Kidney epithelial cell (primary cell): ENCODE measurements around the gene IL1RAPL1. TPM values are rescaled to one million over a fixed set of nuclear protein-coding genes. Genes with fewer than 3 reads are reported as not detected.

Experiments used
- DNase-seq: peaks from one replicate; pipeline ENCODE4 v3.0.0-alpha.2; 2010; ENCODE audit warnings: low read depth
- H3K27me3 ChIP-seq: 2 replicates; pipeline ENCODE4 v1.6.0; 2011; ENCODE audit warnings: low read length; ENCODE audit not compliant: control insufficient read depth, insufficient read depth
- H3K36me3 ChIP-seq: 2 replicates; pipeline ENCODE4 v1.5.1; 2011; ENCODE audit warnings: low read length; ENCODE audit not compliant: control insufficient read depth, insufficient read depth
- H3K4me3 ChIP-seq: 2 replicates; pipeline ENCODE4 v1.5.1; 2011; ENCODE audit warnings: low read depth, mild to moderate bottlenecking, control low read depth, low read length
- CTCF ChIP-seq: IDR thresholded peaks from 2 replicates; pipeline ENCODE4 v1.5.1; 2011; ENCODE audit warnings: mild to moderate bottlenecking, moderate library complexity, low read length, control low read depth, inconsistent platforms; ENCODE audit not compliant: insufficient read depth, poor library complexity, severe bottlenecking
- total RNA-seq: library from RNA; depleted of rRNA; stranded (reverse); fragments of >200 nt; gene quantifications from 2 replicates; pipeline ENCODE4 v1.2.3, GENCODE V29; 2015

The IL1RAPL1 gene
- total RNA-seq, 1 donor from 2014 or later, result not detected

GRCh38 chrX:29948653-29949052 lies 1361.4 kb downstream of the IL1RAPL1 start:
- H3K27me3 ChIP-seq, result no peaks in the 10 kb centered on the region
- H3K4me3 ChIP-seq, result no peak overlapping the region
- no peak for DNase-seq
- no peak for TF ChIP-seq CTCF
- H3K36me3 ChIP-seq, result no peaks in the 10 kb centered on the region

DNA sequence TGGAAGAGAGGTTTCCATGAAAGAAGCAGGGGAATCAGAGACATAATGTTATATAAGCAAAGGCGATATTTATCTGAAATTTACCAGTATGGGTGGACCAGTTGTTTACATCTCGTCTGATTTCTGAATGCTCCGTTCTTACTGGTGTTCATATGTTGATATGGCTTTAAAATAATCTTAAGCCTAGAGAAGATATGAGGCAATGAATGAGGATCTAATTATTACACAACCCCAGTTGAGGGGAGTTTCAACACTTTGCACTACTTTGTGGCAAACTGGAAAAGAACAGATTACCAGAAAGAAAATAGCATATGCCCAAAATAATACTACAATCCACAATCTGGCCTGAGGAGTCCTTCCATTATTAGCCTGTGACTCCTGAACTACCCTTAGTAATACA lies 1364.8 kb downstream of the IL1RAPL1 start:
- no peak for TF ChIP-seq CTCF
- Histone ChIP-seq H3K27me3 (no peaks in the 10 kb centered on the region), H3K36me3 (no peaks in the 10 kb centered on the region), H3K4me3 (no peak overlapping the region)
- no peak for DNase-seq

- no peak for DNase-seq
- no peak for TF ChIP-seq CTCF
- Histone ChIP-seq H3K4me3 (no peak overlapping the region), H3K27me3 (no peaks in the 10 kb centered on the region), H3K36me3 (no peaks in the 10 kb centered on the region)
Observed at GRCh38 chrX:29962061-29962460, 1374.8 kb downstream of the IL1RAPL1 start.

GRCh38 chrX:29965634-29966033 lies 1378.4 kb downstream of the IL1RAPL1 start:
- H3K4me3 ChIP-seq, result no peak overlapping the region
- TF ChIP-seq CTCF, result no peak
- H3K36me3 ChIP-seq, result no peaks in the 10 kb centered on the region
- no peaks in the 10 kb centered on the region for H3K27me3 ChIP-seq
- DNase-seq, result no peak

- no peak for DNase-seq
Observed at GRCh38 chrX:29992083-29992482, 1404.8 kb downstream of the IL1RAPL1 start.

More at GRCh38 chrX:29992083-29992482, 1404.8 kb downstream of the IL1RAPL1 start:
- TF ChIP-seq CTCF, result no peak
- H3K36me3 ChIP-seq, result no peaks in the 10 kb centered on the region
- no peaks in the 10 kb centered on the region for H3K27me3 ChIP-seq
- H3K4me3 ChIP-seq, result no peak overlapping the region
